Heart left ventricle (tissue), 16 donors: ENCODE measurements around the gene ZNF594. TPM values are rescaled to one million over a fixed set of nuclear protein-coding genes. Genes with fewer than 3 reads are reported as not detected.

Source experiments
- ATAC-seq, 4 donors: fragments of 200-7000 bp; cut with Tn5 transposase; one replicate each; pipeline ENCODE4 v1.9.1; 2020 to 2022; ENCODE audit warnings: moderate library complexity in 4 of 4, mild to moderate bottlenecking in 3 of 4, moderate number of reproducible peaks in 1 of 4
- DNase-seq, 5 donors: peaks; one replicate each; pipeline ENCODE4 v3.0.0-alpha.2; 2020
- H3K27ac ChIP-seq, 12 donors: fragments of 200-600 bp; sonication (generic) in 4 of 12; one replicate each; pipeline versions ENCODE4 v1.5.0 to v1.8.0; 2016 to 2022; ENCODE audit warnings: mild to moderate bottlenecking in 2 of 12
- H3K27me3 ChIP-seq, 9 donors: fragments of 200-600 bp; sonication (generic) in 2 of 9; one replicate each; pipeline versions ENCODE4 v1.5.1 to v1.8.0; 2016 to 2022; ENCODE audit warnings: mild to moderate bottlenecking in 3 of 9
- H3K36me3 ChIP-seq, 9 donors: fragments of 200-600 bp; sonication (generic) in 2 of 9; one replicate each; pipeline versions ENCODE4 v1.5.0 to v1.8.0; 2018 to 2022; ENCODE audit warnings: mild to moderate bottlenecking in 2 of 9
- H3K4me1 ChIP-seq, 12 donors: fragments of 200-600 bp; sonication (generic) in 4 of 12; one replicate each; pipeline versions ENCODE4 v1.5.0 to v1.8.0; 2016 to 2022; ENCODE audit warnings: mild to moderate bottlenecking in 3 of 12
- H3K4me3 ChIP-seq, 12 donors: fragments of 200-600 bp; sonication (generic) in 4 of 12; one replicate each; pipeline versions ENCODE4 v1.5.0 to v1.8.0; 2017 to 2022; ENCODE audit warnings: mild to moderate bottlenecking in 9 of 12, moderate library complexity in 4 of 12
- H3K9me3 ChIP-seq, 12 donors: fragments of 200-600 bp; sonication (generic) in 4 of 12; one replicate each; pipeline versions ENCODE4 v1.5.0 to v1.8.0; 2016 to 2022; ENCODE audit warnings: mild to moderate bottlenecking in 1 of 12
- CTCF ChIP-seq, 12 donors: fragments of 200-600 bp; sonication (generic) in 4 of 12; IDR thresholded peaks; one replicate each; pipeline versions ENCODE4 v1.5.0 to v1.8.0; 2018 to 2022; ENCODE audit warnings: antibody characterized with exemption in 12 of 12, mild to moderate bottlenecking in 5 of 12
- POLR2A ChIP-seq, 2 donors: fragments of 450-650 bp; IDR thresholded peaks; one replicate each; pipeline ENCODE4 v1.6.1; 2017; ENCODE audit warnings: antibody characterized with exemption in 2 of 2, mild to moderate bottlenecking in 2 of 2, moderate library complexity in 2 of 2
- WGBS, 4 donors: extraction: QIAGEN DNeasy Blood & Tissue Kit in 2 of 4; methylation state at CpG; one replicate each; pipeline versions ENCODE4 v1.1.5 to v1.1.7; 2013 to 2018; 5-methylcytosine and 5-hydroxymethylcytosine counted together
- intact Hi-C, 10 donors: fragments of 100-400 bp; cut with DNase I; formaldehyde crosslinking; loops; one replicate each; pipeline versions ENCODE4 v1.11.1 to v1.14.2; 2022
- polyA plus RNA-seq, 2 donors: library from polyadenylated mRNA; stranded (reverse); fragments of 200-250 nt; gene quantifications; one replicate each; pipeline ENCODE4 v1.2.3, GENCODE V29; 2013
- total RNA-seq, 9 donors: library from RNA; depleted of rRNA in 2 of 9; stranded (reverse); fragments of >200 nt in 2 of 9; fragmentation: NEBNext Ultra II Directional in 3 of 9; extraction: Animal tissue kit (Norgen Biotek cat#: 25700) in 3 of 9; gene quantifications; one replicate each; pipeline versions ENCODE4 v1.1.0 to v1.2.4, GENCODE V29; 2016 to 2023
- donor health status: ischemic (EF 13 %, LVEDD 7.1; RV severe dilation, severe dysfunction).
- donor health status: healthy with polysubstance abuse.
- donor health status: DM: no; HTN: yes; CAD: no.
- donor health status: DM: no; HTN: no; CAD: no.
- donor health status: ischemic (EF 25% LVEDD 6.9; RV normal size, moderate dysfunction).
- donor health status: ischemic (EF 25% LVEDD 5.7; RV mildly dilated, moderate dysfunction).
- donor health status: healthy.
- donor health status: DM: yes; HTN: yes; CAD: no.
- donor health status: ischemic (EF 35%, LVEDD 5.7; RV mildly dilated, moderate dysfunction).
- donor health status: nonischemic (EF 11% LVEDD 7.7; RV severe dilation, severe dysfunction).
- donor health status: DM: yes; HTN: yes; CAD: no.
- donor health status: PGD.
- donor health status: ischemic (EF 29% LVEDD 5.4; RV normal size, mild dysfunction).
- donor health status: nonischemic (EF 23%, LVEDD 6.1; RV moderate dilation, normal function).

The ZNF594 gene
- total and polyA plus RNA-seq, 11 donors, result 3.2 to 9.3 (median 5.8) TPM

DNA sequence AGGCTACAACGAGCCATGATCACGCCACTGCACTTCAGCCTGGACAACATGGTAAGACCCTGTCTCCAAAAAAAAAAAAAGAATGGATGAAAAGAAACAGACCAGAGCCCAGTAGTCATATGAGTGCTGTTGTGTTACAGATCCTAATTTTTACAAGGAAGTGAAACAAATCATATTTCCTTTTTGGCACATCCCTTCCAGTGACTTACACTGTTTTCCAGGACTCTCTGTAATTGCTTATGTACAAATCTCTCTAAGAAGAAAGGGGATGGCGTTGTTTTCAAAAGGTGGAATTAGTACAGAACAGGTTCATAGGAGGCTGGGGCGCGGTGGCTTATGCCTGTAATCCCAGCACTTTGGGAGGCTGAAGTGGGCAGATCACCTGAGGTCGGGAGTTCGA lies 19.8 kb upstream of the ZNF594 start:
- Histone ChIP-seq H3K27me3 (no peaks in the 10 kb centered on the region), H3K36me3 (peaks cover 0 to 44% (median 29%) of the 10 kb centered on the region in 9 donors), H3K4me1 (peaks cover 0 to 11% (median 0%) of the 10 kb centered on the region in 12 donors), H3K4me3 (no peak overlapping the region), H3K27ac (peak overlapping the region in 2 of 12 donors; percentile 41 to 72), H3K9me3 (no peaks in the 10 kb centered on the region)
- ATAC-seq (peak in 3 of 4 donors; percentile 47 to 50 (median 50)), DNase-seq (no peak)
- intact Hi-C loops, result no loop called here
- TF ChIP-seq CTCF (IDR thresholded peaks at IDR 0.05) (no peak), POLR2A (IDR thresholded peaks at IDR 0.05) (no peak)
- WGBS, 4 donors, result 89 to 96% (median 93%) methylated on average over 7 of the region's 7 CpGs

- no peaks in the 10 kb centered on the region for H3K27me3 ChIP-seq
- peak in 1 of 4 donors; percentile 18 for ATAC-seq
- H3K36me3 ChIP-seq, result peaks cover 0 to 37% (median 22%) of the 10 kb centered on the region in 9 donors
- H3K4me3 ChIP-seq, result no peak overlapping the region
- 88 to 96% (median 90%) methylated on average over 8 of the region's 8 CpGs for WGBS, 4 donors
- no peak for TF ChIP-seq POLR2A (IDR thresholded peaks at IDR 0.05)
- no peak for TF ChIP-seq CTCF (IDR thresholded peaks at IDR 0.05)
- peaks cover 0 to 11% (median 0%) of the 10 kb centered on the region in 12 donors for H3K4me1 ChIP-seq
- no peak for DNase-seq
- H3K27ac ChIP-seq, result peak overlapping the region in 3 of 12 donors; percentile 41 to 72 (median 48)
- intact Hi-C loops, result no loop called here
- no peaks in the 10 kb centered on the region for H3K9me3 ChIP-seq
Observed at GRCh38 chr17:5210614-5211252, 19.1 kb upstream of the ZNF594 start.

- WGBS, 4 donors, result 86 to 95% (median 91%) methylated on average over 5 of the region's 5 CpGs
- DNase-seq (no peak), ATAC-seq (no peak)
- peaks cover 0 to 11% (median 0%) of the 10 kb centered on the region in 12 donors for H3K4me1 ChIP-seq
- H3K4me3 ChIP-seq, result no peak overlapping the region
- H3K27ac ChIP-seq, result peak overlapping the region in 1 of 12 donors; percentile 72
- peaks cover 0 to 6% (median 0%) of the 10 kb centered on the region in 12 donors for H3K9me3 ChIP-seq
- no peaks in the 10 kb centered on the region for H3K27me3 ChIP-seq
- TF ChIP-seq CTCF (IDR thresholded peaks at IDR 0.05), result no peak
- no peak for TF ChIP-seq POLR2A (IDR thresholded peaks at IDR 0.05)
- peaks cover 0 to 31% (median 16%) of the 10 kb centered on the region in 9 donors for H3K36me3 ChIP-seq
- intact Hi-C loops, result no loop called here
Observed at GRCh38 chr17:5210091-5210490, 18.4 kb upstream of the ZNF594 start.

GRCh38 chr17:5209396-5209795 lies 17.7 kb upstream of the ZNF594 start:
- ATAC-seq (no peak), DNase-seq (no peak)
- Histone ChIP-seq H3K36me3 (peaks cover 0 to 27% (median 12%) of the 10 kb centered on the region in 9 donors), H3K9me3 (peaks cover 0 to 8% (median 0%) of the 10 kb centered on the region in 12 donors), H3K4me1 (peaks cover 0 to 11% (median 0%) of the 10 kb centered on the region in 12 donors), H3K27me3 (no peaks in the 10 kb centered on the region), H3K4me3 (no peak overlapping the region), H3K27ac (no peak overlapping the region)
- 93 to 99% (median 97%) methylated on average over 3 of the region's 3 CpGs for WGBS, 4 donors
- TF ChIP-seq CTCF (IDR thresholded peaks at IDR 0.05) (no peak), POLR2A (IDR thresholded peaks at IDR 0.05) (no peak)
- intact Hi-C loops, result no loop called here
